ENCODE results near the gene CCDC150. TPM values are rescaled to one million over a fixed set of nuclear protein-coding genes. Genes with fewer than 3 reads are reported as not detected.

The CCDC150 gene
- total and polyA plus RNA-seq, 4 donors: 0.78 to 6.3 (median 5.1) TPM

- no peak overlapping the region for H3K4me3 ChIP-seq (ENCODE audit: low read depth in 1 of 3, low read length in 3 of 3)
- H3K9ac ChIP-seq (ENCODE audit: low read depth in 1 of 2, low read length in 2 of 2): no peak overlapping the region
- TF ChIP-seq RAD21 (IDR thresholded peaks at IDR 0.05) (no peak), HNF4A (conservative IDR thresholded peaks at IDR 0.05) (no peak), SP1 (IDR thresholded peaks at IDR 0.05) (no peak), EGR1 (IDR thresholded peaks at IDR 0.05; ENCODE audit: low read depth in 2 of 2) (no peak), NR2F2 (IDR thresholded peaks at IDR 0.05) (no peak), ATF3 (IDR thresholded peaks at IDR 0.05) (no peak)
- TF ChIP-seq, protein P1, sequence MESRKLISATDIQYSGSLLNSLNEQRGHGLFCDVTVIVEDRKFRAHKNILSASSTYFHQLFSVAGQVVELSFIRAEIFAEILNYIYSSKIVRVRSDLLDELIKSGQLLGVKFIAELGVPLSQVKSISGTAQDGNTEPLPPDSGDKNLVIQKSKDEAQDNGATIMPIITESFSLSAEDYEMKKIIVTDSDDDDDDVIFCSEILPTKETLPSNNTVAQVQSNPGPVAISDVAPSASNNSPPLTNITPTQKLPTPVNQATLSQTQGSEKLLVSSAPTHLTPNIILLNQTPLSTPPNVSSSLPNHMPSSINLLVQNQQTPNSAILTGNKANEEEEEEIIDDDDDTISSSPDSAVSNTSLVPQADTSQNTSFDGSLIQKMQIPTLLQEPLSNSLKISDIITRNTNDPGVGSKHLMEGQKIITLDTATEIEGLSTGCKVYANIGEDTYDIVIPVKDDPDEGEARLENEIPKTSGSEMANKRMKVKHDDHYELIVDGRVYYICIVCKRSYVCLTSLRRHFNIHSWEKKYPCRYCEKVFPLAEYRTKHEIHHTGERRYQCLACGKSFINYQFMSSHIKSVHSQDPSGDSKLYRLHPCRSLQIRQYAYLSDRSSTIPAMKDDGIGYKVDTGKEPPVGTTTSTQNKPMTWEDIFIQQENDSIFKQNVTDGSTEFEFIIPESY (IDR thresholded peaks at IDR 0.05): no peak
- H3K36me3 ChIP-seq (ENCODE audit: control insufficient read depth in 4 of 4, insufficient read depth in 3 of 4, low read depth in 1 of 4, low read length in 3 of 4): no peaks in the 10 kb centered on the region
- H3K27ac ChIP-seq (ENCODE audit: low read depth in 1 of 2, low read length in 2 of 2): no peak overlapping the region
- H3K9me3 ChIP-seq (ENCODE audit: control insufficient read depth in 4 of 4, low read length in 3 of 4): no peaks in the 10 kb centered on the region
- 74% methylated on average over 3 of the region's 3 CpGs for WGBS
- H3K4me1 ChIP-seq (ENCODE audit: control insufficient read depth in 4 of 4, insufficient read depth in 4 of 4, low read length in 3 of 4): peaks cover 0 to 7% (median 1%) of the 10 kb centered on the region in 4 donors
- no peaks in the 10 kb centered on the region for H3K27me3 ChIP-seq (ENCODE audit: control insufficient read depth in 4 of 4, insufficient read depth in 4 of 4, low read length in 3 of 4)
- DNase-seq (ENCODE audit: low spot score): no peak
These were observed 28.7 kb upstream of the CCDC150 start for GRCh38 chr2:196610796-196611195.

DNA sequence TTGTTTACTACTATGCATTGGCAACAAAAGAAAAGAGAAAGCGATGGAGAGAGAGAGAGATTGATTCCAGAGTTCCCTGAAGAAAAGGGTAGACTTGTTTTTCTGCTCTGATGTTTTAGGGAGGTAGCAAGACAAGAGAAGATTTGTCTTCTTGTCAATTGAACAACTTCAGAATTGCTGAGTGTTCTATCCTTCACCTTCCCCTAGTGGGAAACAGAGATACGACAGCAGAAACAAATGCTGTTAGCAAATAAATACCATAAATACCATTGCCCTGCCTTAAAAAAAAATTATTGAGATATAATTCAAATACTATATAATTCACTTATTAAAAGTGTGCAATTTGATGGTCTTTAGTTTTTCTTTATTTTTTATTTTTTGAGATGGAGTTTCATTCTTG lies 26.2 kb upstream of the CCDC150 start:
- TF ChIP-seq, protein P2, sequence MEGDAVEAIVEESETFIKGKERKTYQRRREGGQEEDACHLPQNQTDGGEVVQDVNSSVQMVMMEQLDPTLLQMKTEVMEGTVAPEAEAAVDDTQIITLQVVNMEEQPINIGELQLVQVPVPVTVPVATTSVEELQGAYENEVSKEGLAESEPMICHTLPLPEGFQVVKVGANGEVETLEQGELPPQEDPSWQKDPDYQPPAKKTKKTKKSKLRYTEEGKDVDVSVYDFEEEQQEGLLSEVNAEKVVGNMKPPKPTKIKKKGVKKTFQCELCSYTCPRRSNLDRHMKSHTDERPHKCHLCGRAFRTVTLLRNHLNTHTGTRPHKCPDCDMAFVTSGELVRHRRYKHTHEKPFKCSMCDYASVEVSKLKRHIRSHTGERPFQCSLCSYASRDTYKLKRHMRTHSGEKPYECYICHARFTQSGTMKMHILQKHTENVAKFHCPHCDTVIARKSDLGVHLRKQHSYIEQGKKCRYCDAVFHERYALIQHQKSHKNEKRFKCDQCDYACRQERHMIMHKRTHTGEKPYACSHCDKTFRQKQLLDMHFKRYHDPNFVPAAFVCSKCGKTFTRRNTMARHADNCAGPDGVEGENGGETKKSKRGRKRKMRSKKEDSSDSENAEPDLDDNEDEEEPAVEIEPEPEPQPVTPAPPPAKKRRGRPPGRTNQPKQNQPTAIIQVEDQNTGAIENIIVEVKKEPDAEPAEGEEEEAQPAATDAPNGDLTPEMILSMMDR (IDR thresholded peaks at IDR 0.05; ENCODE audit: low read depth, low read length, missing input control): no peak
- TF ChIP-seq HNF4A (conservative IDR thresholded peaks at IDR 0.05): no peak
- TF ChIP-seq FOXA1 (IDR thresholded peaks at IDR 0.05): no peak
- TF ChIP-seq FOXA2 (IDR thresholded peaks at IDR 0.05): no peak
- TF ChIP-seq ATF3 (IDR thresholded peaks at IDR 0.05): no peak
- TF ChIP-seq, protein P3, sequence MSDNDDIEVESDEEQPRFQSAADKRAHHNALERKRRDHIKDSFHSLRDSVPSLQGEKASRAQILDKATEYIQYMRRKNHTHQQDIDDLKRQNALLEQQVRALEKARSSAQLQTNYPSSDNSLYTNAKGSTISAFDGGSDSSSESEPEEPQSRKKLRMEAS (IDR thresholded peaks at IDR 0.05): no peak
- no peak for TF ChIP-seq JUND (IDR thresholded peaks at IDR 0.05)
- TF ChIP-seq RAD21 (IDR thresholded peaks at IDR 0.05): no peak
- TF ChIP-seq HNF4G (IDR thresholded peaks at IDR 0.05): no peak
- TF ChIP-seq, protein P1 (IDR thresholded peaks at IDR 0.05): no peak
- no peak for TF ChIP-seq YY1 (IDR thresholded peaks at IDR 0.05)
- no peak for TF ChIP-seq SP1 (IDR thresholded peaks at IDR 0.05)
- no peak for TF ChIP-seq NR2F2 (IDR thresholded peaks at IDR 0.05)
- no peak for TF ChIP-seq RXRA (IDR thresholded peaks at IDR 0.05)
- TF ChIP-seq EGR1 (IDR thresholded peaks at IDR 0.05; ENCODE audit: low read depth in 2 of 2): no peak
- no peak for TF ChIP-seq REST (IDR thresholded peaks at IDR 0.05)
- WGBS: 95% methylated on average over 2 of the region's 2 CpGs
- DNase-seq (ENCODE audit: low spot score): no peak

More for the DNA sequence above, 26.2 kb upstream of the CCDC150 start:
- no peak overlapping the region for H3K27ac ChIP-seq (ENCODE audit: low read depth in 1 of 2, low read length in 2 of 2)
- H3K4me1 ChIP-seq (ENCODE audit: control insufficient read depth in 4 of 4, insufficient read depth in 4 of 4, low read length in 3 of 4): peaks cover 0 to 7% (median 0%) of the 10 kb centered on the region in 4 donors
- no peaks in the 10 kb centered on the region for H3K27me3 ChIP-seq (ENCODE audit: control insufficient read depth in 4 of 4, insufficient read depth in 4 of 4, low read length in 3 of 4)
- H3K9me3 ChIP-seq (ENCODE audit: control insufficient read depth in 4 of 4, low read length in 3 of 4): no peaks in the 10 kb centered on the region
- H3K4me3 ChIP-seq (ENCODE audit: low read depth in 1 of 3, low read length in 3 of 3): no peak overlapping the region
- no peak overlapping the region for H3K9ac ChIP-seq (ENCODE audit: low read depth in 1 of 2, low read length in 2 of 2)
- H3K36me3 ChIP-seq (ENCODE audit: control insufficient read depth in 4 of 4, insufficient read depth in 3 of 4, low read depth in 1 of 4, low read length in 3 of 4): no peaks in the 10 kb centered on the region
